ENCODE measurements around the gene ARHGEF16. TPM values are rescaled to one million over a fixed set of nuclear protein-coding genes. Genes with fewer than 3 reads are reported as not detected.

The ARHGEF16 gene
- total RNA-seq, 1 experiment from 2014 or later: 0.13 TPM

GRCh38 chr1:3520419-3521378 lies 66.2 kb downstream of the ARHGEF16 start:
- H3K27me3 ChIP-seq: no peaks in the 10 kb centered on the region
- H3K9me3 ChIP-seq: no peaks in the 10 kb centered on the region
- no peak for DNase-seq
- no peak overlapping the region for H3K4me3 ChIP-seq
- peaks cover 91% of the 10 kb centered on the region for H3K36me3 ChIP-seq

- H3K36me3 ChIP-seq: peaks cover 87% of the 10 kb centered on the region
These were observed 67.0 kb downstream of the ARHGEF16 start for GRCh38 chr1:3521426-3521825.

GRCh38 chr1:3522112-3522511 lies 67.6 kb downstream of the ARHGEF16 start:
- Histone ChIP-seq H3K27me3 (no peaks in the 10 kb centered on the region), H3K4me3 (no peak overlapping the region), H3K36me3 (peaks cover 82% of the 10 kb centered on the region), H3K9me3 (no peaks in the 10 kb centered on the region)
- no peak for DNase-seq

More at GRCh38 chr1:3521426-3521825, 67.0 kb downstream of the ARHGEF16 start:
- no peak overlapping the region for H3K4me3 ChIP-seq
- H3K27me3 ChIP-seq: no peaks in the 10 kb centered on the region
- no peaks in the 10 kb centered on the region for H3K9me3 ChIP-seq
- no peak for DNase-seq

GRCh38 chr1:3522564-3523265 lies 68.2 kb downstream of the ARHGEF16 start:
- DNase-seq: no peak
- Histone ChIP-seq H3K36me3 (peaks cover 80% of the 10 kb centered on the region), H3K9me3 (no peaks in the 10 kb centered on the region), H3K27me3 (no peaks in the 10 kb centered on the region), H3K4me3 (no peak overlapping the region)

DNA sequence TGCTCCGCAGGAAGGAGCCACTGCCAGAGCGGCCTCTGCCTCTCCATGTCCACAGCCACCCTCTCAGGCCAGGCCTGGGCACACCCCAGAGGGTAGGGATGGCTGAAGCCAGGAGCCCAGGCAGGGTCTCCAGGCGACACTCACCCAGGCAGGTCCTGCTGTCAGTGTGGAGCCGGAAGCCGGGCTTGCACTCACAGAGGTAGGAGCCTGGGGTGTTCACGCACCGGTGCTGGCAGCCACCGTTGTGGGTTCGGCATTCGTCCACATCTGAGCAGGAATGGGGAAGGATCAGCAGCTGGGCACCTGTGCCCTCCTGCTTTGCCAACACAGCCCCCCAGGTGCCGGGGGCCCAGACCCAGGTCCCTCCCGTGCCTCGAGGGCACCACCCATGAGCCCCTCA lies 69.5 kb downstream of the ARHGEF16 start:
- no peak for DNase-seq
- H3K9me3 ChIP-seq: no peaks in the 10 kb centered on the region

GRCh38 chr1:3524556-3525203 lies 70.2 kb downstream of the ARHGEF16 start:
- H3K36me3 ChIP-seq: peaks cover 80% of the 10 kb centered on the region
- DNase-seq: no peak
- no peaks in the 10 kb centered on the region for H3K9me3 ChIP-seq

More for the DNA sequence above, 69.5 kb downstream of the ARHGEF16 start:
- no peak overlapping the region for H3K4me3 ChIP-seq
- no peaks in the 10 kb centered on the region for H3K27me3 ChIP-seq
- H3K36me3 ChIP-seq: peaks cover 80% of the 10 kb centered on the region

DNA sequence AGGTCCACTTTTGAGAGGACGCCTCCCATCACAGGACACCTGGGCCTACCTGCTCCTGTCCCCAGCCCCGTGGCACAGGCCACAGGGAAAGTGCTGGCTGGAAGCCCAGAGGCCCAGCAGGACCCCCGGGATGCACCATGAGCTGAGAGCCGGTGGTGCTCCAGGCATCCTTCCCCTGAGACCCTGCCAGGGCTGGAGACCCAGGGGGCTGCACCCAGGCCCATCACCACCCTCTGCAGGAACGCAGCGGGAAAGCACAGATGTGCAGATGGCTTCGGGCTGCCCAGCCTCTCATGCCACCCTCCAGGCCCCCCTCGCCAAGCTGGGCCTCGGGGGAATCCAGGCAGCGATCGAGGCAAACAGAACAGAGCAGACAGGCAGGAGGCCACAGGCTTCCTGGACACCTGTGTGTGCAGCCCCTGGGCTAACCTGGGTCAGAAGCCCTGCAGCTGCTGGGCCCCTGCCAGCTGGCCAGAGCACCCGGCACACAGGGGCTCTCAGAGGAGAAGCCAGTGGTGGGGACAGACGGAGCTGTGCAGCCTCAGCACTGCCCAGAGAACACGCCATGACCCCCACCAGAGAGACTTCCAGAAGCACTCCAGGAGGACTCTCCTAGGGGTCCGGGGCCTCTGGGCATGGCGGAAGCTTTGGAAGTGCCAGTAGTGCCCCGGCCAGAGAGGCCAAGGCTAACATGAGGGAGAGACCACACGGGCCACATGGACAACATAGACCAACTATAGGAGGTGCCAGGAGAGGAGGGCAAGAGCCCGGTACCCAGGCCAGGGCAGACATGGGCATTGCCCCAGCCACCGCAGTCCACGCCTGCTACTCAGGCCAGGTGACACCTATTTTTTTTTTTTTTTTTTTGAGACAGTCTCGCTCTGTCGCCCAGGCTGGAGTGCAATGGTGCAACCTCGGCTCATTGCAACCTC lies 71.4 kb downstream of the ARHGEF16 start:
- Histone ChIP-seq H3K36me3 (peaks cover 79% of the 10 kb centered on the region), H3K4me3 (no peak overlapping the region), H3K9me3 (no peaks in the 10 kb centered on the region), H3K27me3 (no peaks in the 10 kb centered on the region)
- no peak for DNase-seq

More at GRCh38 chr1:3524556-3525203, 70.2 kb downstream of the ARHGEF16 start:
- H3K4me3 ChIP-seq: no peak overlapping the region
- H3K27me3 ChIP-seq: no peaks in the 10 kb centered on the region

- Histone ChIP-seq H3K36me3 (peaks cover 64% of the 10 kb centered on the region), H3K9me3 (no peaks in the 10 kb centered on the region), H3K4me3 (no peak overlapping the region), H3K27me3 (no peaks in the 10 kb centered on the region)
- no peak for DNase-seq
These were observed 73.3 kb downstream of the ARHGEF16 start for GRCh38 chr1:3527774-3528173.

DNA sequence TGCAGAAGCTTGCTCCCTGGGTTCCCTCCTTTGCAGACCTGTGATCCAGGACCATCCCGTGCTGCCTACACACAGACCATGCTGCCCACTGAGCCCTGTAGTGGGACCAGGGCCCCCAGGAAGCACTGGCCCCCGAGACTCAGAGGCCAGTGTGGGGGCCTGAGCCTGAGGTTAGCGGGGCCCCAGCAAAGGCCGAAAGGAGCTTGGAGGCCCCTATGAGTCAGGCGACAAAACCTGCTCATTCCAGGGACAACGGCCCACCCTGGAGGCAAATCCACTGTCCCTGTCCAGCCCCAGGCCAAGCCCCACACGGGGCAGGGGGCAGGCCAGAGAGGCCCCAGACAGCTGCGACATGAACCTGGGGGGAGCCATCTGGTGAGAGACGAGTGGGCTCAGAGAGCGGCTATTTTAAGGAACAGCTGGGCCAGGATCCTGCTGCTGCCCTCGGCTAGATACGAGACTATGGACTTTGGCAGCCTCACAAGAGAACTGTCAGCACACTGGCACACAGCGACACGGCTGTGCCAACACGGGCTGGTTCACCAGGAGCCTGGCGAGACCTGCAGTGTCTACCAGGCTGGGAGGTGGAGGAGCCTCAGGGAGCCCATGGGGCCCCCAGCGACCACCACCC lies 74.7 kb downstream of the ARHGEF16 start:
- H3K36me3 ChIP-seq: peaks cover 51% of the 10 kb centered on the region
- H3K9me3 ChIP-seq: no peaks in the 10 kb centered on the region
- DNase-seq: peak; percentile 76
- no peaks in the 10 kb centered on the region for H3K27me3 ChIP-seq
- H3K4me3 ChIP-seq: peak overlapping the region; percentile 79

DNA sequence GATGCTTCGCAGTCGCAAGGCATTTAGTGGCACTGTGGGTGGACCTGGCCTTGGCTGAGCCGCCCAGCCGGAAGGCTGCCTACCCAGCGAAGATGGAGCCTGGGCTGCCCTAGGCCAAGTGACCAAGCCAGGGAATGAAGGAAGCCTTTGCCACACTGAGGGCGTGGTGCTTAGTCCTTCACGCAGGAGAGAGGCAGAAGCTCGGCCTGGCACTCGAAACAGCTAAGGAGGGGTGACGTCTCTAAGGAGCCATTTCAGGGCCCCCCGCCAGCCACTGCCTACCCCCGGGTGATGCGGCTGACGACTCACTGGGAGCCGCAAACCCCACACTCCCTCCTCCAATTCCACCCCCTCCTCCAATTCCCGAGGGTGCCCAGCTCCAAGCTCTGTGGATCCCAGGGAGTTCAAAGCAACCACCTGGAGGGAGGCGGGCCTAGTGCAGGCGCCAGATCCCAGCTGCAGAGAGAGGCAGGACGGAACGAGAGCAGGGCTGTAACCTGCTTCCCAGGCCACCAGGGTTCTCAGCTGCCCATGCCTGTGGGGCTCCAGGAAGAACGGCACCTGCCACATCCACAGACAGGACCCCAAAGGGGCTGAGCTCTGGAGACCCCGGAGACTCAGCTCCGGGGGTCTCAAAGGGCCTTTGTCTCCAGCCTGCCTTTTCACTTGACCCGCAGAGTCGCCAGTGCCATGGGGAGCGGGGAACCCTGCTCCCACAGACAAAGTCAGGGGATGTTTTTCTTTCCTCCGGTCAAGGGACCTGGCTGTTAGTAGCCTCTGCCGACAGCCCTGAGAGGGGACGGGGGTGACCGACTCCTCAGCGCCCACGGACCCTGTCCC lies 75.8 kb downstream of the ARHGEF16 start:
- Histone ChIP-seq H3K36me3 (peaks cover 40% of the 10 kb centered on the region), H3K27me3 (no peaks in the 10 kb centered on the region), H3K4me3 (peak overlapping the region; percentile 79), H3K9me3 (no peaks in the 10 kb centered on the region)
- peak; percentile 81 for DNase-seq

Other genes starting within 250 kb of the ARHGEF16 start
- gene MEGF6, start 156.8 kb downstream of the ARHGEF16 start, total RNA-seq (2014; rRNA removed; shearing (Covaris generic); ENCODE audit: low replicate concordance): 121 and 198 TPM in 2 replicates
- 32.4 and 34.5 TPM in 2 replicates for gene TPRG1L, start 170.3 kb downstream of the ARHGEF16 start, total RNA-seq (2014; rRNA removed; shearing (Covaris generic); ENCODE audit: low replicate concordance)
- gene WRAP73, start 195.4 kb downstream of the ARHGEF16 start, total RNA-seq (2014; rRNA removed; shearing (Covaris generic); ENCODE audit: low replicate concordance): 37.6 and 52.7 TPM in 2 replicates
- 3.1 and 8.3 TPM in 2 replicates for gene TP73, start 197.9 kb downstream of the ARHGEF16 start, total RNA-seq (2014; rRNA removed; shearing (Covaris generic); ENCODE audit: low replicate concordance)

Measured in MG63 (cell line).